Stimulated activated naive CD8-positive, alpha-beta T cell treated with anti-CD3 and anti-CD28 coated beads, Interleukin-15, amount 100 ng/mL, for 72 hours (primary cell): ENCODE measurements around the gene SH3RF3.
A peak's percentile ranks its signal among the peaks of the same experiment; 100 is the strongest.

ENCODE experiments used
- ATAC-seq: fragments of 150-1000 bp; cut with Tn5 transposase; 2 replicates; pipeline ENCODE4 v1.10.0; 2021; ENCODE audit warnings: mild to moderate bottlenecking, moderate library complexity
- DNase-seq, 2 donors: peaks; one replicate each; pipeline ENCODE4 v3.0.0; 2021 to 2022
- H3K27ac Mint-ChIP-seq, 2 donors: one replicate each; pipeline ENCODE4 v1.8.0; 2022; ENCODE audit warnings: mild to moderate bottlenecking in 2 of 2, mixed read lengths in 2 of 2, moderate library complexity in 2 of 2
- H3K27me3 Mint-ChIP-seq: one replicate; pipeline ENCODE4 v1.8.0; 2022; ENCODE audit warnings: mixed read lengths
- H3K4me1 Mint-ChIP-seq: one replicate; pipeline ENCODE4 v1.8.0; 2022; ENCODE audit warnings: mild to moderate bottlenecking, mixed read lengths
- H3K4me3 Mint-ChIP-seq, 2 donors: one replicate each; pipeline ENCODE4 v1.8.0; 2022; ENCODE audit warnings: mild to moderate bottlenecking in 2 of 2, mixed read lengths in 2 of 2, moderate library complexity in 1 of 2
- H3K9me3 Mint-ChIP-seq, 2 donors: one replicate each; pipeline ENCODE4 v1.8.0; 2022; ENCODE audit warnings: mixed read lengths in 2 of 2

The SH3RF3 gene

DNA sequence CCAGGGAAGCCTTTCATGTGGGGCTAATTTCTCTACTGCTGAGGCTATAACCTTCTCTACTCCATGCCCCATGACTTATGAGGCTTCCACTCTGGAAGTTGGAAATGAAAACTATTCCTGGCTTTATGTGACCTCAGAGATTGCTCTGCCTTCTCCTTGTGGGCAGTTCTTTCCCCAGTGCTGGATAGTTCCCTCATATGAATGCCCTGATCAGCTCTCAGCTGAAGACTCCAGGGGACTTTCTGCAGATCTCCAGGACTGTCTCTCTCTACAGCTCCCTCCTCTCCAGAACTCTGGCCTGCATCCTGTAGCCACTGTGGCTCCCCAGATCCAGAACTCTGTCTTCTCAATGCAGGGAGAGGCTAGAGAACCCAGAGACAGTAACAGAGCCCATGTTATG lies 249.7 kb downstream of the SH3RF3 start:
- no peaks in the 10 kb centered on the region for H3K9me3 Mint-ChIP-seq
- H3K4me3 Mint-ChIP-seq, result no peak overlapping the region
- no peaks in the 10 kb centered on the region for H3K4me1 Mint-ChIP-seq
- no peak for DNase-seq
- H3K27ac Mint-ChIP-seq, result no peak overlapping the region
- H3K27me3 Mint-ChIP-seq, result no peaks in the 10 kb centered on the region
- no peak for ATAC-seq

DNA sequence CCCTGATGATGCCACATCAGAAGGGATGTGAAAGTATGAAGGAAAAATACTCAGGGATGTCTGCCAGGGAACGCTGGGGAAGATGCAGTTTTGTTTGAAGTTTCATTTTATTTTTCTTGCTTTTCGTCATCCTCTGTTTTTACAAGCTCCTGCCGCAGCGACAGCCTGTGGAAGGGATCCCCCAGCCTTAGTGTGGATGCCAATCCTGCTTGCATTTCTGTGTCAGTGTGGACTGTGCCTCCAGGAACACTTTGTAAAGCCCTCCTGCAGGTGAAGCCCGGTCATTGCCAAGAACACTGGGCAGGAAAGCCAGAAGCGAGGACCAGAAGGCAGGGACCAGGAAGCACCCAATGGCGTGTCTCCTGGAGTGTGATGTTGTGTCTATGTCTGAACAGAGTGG lies 250.5 kb downstream of the SH3RF3 start:
- Mint-ChIP-seq H3K27ac (no peak overlapping the region), H3K4me1 (no peaks in the 10 kb centered on the region), H3K4me3 (no peak overlapping the region), H3K27me3 (no peaks in the 10 kb centered on the region), H3K9me3 (no peaks in the 10 kb centered on the region)
- ATAC-seq (no peak), DNase-seq (peak in 1 of 2 donors; percentile 1)

DNA sequence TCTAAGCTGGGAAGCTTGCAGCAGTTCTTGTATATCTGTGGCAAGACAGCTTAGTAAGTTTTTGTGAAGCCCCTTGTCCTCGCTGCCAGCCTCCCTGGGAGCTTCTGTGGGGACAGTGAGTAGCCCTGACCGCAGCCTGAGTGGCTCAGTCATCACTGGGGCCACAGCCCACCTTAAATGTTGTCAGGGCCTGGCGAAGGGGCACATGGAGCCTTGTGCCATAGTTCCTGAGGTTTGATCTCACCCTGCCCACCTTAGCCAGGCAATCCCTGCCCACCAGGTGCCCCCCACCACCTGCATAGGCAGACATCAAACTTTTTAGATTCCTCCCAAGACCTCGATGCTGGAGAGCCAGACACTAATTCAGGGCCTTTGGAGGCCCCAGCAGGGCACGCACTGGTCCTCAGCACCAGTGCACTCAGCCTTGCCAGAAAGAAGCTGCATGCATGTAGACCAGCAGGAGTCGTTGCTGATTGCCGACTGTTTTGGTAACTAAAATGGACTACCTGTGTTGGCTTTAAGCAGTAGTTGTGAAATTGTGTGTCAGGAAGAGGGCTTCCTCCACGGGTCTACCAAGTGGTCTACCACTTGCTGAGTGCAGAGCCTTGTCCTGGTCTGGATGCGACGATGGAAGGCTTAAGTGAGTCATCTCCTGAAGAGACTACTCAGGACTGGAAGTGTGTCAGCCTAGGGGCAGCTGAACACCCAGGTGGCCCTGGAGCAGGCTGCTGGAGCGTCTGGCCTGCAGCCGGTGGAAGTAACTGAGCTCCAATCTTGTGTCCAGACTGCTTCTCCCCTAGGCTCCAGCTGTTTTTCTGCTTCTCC lies 251.7 kb downstream of the SH3RF3 start:
- DNase-seq (peak in 1 of 2 donors; percentile 4), ATAC-seq (no peak)
- Mint-ChIP-seq H3K4me3 (no peak overlapping the region), H3K27me3 (no peaks in the 10 kb centered on the region), H3K4me1 (no peaks in the 10 kb centered on the region), H3K27ac (peak overlapping the region in 1 of 2 donors; percentile 69), H3K9me3 (no peaks in the 10 kb centered on the region)

DNA sequence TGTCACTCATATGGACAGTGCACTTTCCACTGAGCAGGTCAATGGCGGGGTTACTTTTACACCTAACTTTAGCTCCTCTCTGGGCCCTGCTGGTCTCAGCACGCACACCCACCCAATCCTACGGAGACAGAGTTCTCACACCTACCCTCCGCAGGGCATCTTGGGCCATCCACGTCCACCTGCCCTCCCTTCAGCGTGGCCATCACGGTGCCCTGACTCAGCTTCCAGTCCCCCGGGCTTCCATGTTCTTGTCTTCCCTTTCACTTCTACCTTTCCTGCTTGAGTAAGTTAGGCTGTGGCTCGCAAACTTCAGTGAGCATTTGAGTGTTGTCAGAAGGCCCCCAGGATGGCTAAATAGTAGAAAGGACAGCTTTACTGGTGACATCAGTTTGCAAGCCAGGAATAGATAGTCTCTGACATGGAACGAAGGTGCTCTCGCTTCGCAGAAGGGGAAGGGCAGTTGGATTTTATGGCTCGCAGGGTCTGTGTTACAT lies 252.4 kb downstream of the SH3RF3 start:
- Mint-ChIP-seq H3K4me3 (no peak overlapping the region), H3K9me3 (no peaks in the 10 kb centered on the region), H3K4me1 (no peaks in the 10 kb centered on the region), H3K27me3 (no peaks in the 10 kb centered on the region), H3K27ac (no peak overlapping the region)
- ATAC-seq, result no peak
- peak in 1 of 2 donors; percentile 2 for DNase-seq

DNA sequence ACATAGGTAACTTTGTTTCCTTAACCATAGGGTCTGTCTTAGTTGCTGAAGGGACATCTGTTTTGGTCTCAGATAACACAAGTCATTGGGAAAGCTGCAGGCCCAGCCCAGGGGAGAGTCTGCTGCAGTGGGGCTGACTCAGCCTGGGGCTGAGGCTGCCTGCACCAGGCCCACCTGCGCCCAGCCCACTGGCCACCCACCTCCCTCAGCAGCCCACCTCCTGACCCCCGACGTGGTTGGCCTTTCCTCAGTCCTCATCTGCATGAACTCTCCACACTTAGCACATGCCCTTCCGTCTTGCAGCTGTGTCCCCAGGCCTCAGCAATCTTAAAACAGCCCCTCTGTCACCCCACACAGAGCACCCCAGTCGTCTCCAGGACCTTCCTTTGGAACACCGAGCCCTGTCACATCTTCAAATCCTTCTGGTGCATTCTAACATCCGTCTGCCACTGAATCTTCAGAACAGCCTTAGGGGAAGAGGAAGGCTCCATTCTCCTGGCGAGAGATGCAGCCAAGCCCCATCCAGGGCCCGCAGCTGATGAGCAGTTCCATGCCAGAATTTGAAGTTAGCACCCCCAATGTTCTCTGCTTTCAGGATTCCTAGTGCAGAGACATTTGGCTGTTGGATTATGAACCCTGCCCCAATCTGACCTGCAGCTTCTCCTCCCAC lies 253.4 kb downstream of the SH3RF3 start:
- H3K27me3 Mint-ChIP-seq, result no peaks in the 10 kb centered on the region
- no peak for ATAC-seq
- no peaks in the 10 kb centered on the region for H3K9me3 Mint-ChIP-seq
- no peak overlapping the region for H3K4me3 Mint-ChIP-seq
- no peak overlapping the region for H3K27ac Mint-ChIP-seq
- peak in 1 of 2 donors; percentile 6 for DNase-seq
- H3K4me1 Mint-ChIP-seq, result no peaks in the 10 kb centered on the region

DNA sequence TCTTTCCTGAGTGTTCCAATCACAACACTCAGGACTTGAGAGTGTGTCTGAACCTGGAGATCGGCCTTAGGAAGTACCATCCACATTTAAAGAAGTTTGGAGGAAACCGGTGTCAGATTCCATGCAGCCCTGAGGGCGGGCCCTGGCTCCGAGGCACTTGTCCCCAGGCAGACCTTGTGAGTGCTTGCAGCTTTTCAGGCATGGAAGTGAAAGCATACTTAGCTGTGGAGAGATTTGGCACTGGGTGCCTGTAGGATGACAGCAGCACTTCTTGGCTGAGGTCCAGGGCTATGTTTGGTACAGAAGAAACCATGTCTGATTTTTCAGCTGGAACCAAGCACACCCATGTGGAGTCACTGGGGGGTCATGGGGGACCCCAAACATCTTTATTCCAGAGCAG lies 253.9 kb downstream of the SH3RF3 start:
- DNase-seq (no peak), ATAC-seq (no peak)
- H3K27me3 Mint-ChIP-seq, result no peaks in the 10 kb centered on the region

DNA sequence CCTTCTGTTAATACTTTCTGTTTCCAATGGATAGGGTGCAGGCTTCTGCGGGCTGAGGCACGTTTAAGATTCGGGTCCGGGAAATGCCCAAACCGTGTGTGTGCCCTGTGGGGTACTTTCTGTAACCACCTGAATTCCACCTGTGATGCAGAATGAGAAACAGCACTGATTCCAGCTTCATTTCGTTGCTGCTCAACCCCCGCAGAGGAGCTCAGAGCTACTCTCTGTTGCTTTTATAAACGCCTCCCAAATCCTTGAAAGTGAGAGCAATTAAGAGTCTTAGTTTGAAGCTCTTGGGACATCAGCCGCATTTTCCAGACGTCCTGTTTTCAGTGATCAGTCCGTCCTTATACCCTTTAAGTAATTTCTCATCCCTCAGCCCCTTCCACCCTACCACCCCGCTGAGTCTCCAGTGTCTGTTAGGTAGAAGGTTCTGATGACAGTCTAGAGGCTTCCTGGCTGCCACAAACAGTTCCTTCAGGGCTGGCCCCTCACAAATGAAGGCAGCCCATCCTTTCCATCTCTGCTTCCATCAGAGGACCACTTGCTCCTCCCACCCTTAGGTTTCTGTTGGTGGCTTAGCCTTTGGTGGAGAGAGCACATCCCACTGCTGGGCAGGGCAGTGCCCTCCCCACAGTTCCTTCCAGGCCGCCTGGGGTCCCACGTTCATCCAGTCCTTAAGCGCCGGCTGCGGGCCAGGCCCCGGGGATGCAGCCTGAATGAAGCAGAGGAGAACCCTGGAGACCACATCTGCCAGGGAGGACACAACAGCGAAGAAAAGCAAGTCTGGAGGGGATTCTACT lies 254.7 kb downstream of the SH3RF3 start:
- no peaks in the 10 kb centered on the region for H3K27me3 Mint-ChIP-seq
- DNase-seq (no peak), ATAC-seq (no peak)
- no peak overlapping the region for H3K27ac Mint-ChIP-seq
- no peak overlapping the region for H3K4me3 Mint-ChIP-seq
- no peaks in the 10 kb centered on the region for H3K9me3 Mint-ChIP-seq
- no peaks in the 10 kb centered on the region for H3K4me1 Mint-ChIP-seq

More for the DNA sequence above, 253.9 kb downstream of the SH3RF3 start:
- Mint-ChIP-seq H3K4me3 (no peak overlapping the region), H3K9me3 (no peaks in the 10 kb centered on the region), H3K4me1 (no peaks in the 10 kb centered on the region), H3K27ac (no peak overlapping the region)

DNA sequence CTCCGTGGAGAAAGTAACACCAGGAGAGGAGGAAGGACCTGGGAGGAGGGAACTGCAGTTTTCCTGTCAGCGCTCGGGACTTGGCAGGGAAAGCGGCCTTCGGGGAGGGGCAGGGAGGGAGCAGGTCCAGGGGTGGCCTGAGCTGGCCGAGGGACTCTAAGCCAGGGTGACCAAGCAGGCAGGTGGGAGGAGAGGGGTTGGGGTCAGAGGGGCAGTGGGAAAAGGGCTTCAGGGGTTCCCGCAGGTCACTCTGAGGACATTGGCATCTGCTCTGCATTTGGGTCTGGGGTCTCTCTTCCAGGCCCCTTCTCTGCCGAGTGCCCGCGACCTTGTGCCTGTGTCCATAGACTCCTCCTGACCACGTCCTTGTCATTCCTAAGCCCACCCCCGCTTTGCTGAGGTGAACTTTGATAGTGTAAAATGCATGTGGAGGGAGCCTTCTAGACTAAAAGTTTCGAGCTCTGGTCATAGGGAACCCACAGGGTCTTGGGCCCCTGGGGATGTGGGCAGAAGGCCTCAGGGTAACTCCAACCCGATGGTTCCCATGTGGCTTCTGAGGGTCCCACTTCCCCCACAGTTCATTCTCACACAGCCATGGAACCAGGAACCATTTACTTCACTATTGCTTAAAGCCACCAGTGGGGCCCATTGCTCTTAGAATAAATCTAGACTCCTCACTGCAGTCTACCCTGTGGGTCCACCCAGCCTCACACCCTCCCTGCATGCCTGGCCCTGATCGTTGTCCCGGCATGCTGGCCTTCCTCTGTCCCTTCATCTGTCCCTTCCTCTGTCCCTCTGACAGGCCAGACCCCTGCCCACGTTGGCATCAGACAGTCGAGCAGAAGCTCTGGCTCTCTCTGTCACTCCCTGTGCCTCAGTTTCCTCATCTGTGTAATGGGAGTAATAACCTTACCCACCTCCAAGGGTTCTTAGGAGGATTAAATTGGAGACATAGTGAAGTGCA lies 255.6 kb downstream of the SH3RF3 start:
- no peaks in the 10 kb centered on the region for H3K9me3 Mint-ChIP-seq
- DNase-seq (no peak), ATAC-seq (peak; percentile 10)
- peak overlapping the region in 1 of 2 donors; percentile 1 for H3K27ac Mint-ChIP-seq
- no peaks in the 10 kb centered on the region for H3K4me1 Mint-ChIP-seq
- H3K4me3 Mint-ChIP-seq, result no peak overlapping the region
- H3K27me3 Mint-ChIP-seq, result no peaks in the 10 kb centered on the region

DNA sequence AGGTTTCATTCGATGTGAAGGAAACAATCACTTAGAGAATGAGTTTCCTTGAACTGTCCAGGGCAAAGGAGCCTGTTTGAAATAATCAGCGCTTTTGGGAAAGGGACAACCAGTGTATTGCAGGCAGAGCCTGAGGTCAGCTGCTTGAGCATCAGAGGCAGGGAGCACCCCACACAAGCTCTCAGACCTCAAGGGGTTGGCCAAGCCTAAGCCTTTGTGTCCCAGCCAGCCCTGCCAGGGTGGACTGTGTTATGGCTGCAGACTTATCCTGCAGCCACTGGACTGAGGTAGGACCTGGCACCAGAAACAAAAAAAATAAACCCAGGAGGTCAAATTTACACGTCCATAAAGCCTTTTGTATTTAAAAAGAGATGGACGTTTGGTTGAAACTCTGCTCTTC lies 256.5 kb downstream of the SH3RF3 start:
- DNase-seq (no peak), ATAC-seq (no peak)
- Mint-ChIP-seq H3K4me3 (no peak overlapping the region), H3K9me3 (no peaks in the 10 kb centered on the region), H3K27me3 (no peaks in the 10 kb centered on the region), H3K4me1 (no peaks in the 10 kb centered on the region), H3K27ac (no peak overlapping the region)

DNA sequence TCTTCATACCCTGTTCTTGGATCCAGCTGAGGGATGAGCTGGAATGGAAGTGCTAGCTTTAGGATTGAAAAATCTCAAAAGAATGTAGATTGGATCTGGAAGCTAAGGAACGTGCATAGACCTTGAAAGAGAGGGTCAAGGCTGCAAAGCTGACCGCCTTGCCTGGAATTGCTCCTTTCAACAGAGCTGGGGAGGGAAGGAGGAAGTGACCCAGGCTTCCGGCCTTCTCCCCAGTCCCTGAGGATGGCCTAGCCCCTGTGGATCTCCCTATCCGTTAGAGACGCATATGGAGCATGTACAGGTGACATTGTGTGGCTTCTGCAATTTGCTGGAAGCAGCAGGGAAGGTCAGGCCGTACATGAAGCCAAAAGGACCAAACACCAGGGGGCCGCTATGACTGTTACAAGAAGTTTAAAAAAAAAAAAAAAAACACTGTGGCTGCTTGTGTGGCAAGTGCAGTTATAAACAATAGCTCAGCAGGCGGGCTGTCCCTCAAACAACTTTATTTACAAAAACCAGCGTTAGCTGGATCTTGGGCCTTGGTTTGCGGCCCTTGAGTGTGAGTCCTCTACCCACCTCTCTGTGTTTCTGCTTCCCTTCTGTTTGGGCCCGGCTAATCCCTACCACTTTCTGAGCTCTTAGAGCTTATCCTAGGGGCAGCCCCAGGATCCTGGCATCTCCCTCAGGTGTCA lies 257.1 kb downstream of the SH3RF3 start:
- H3K27ac Mint-ChIP-seq, result peak overlapping the region in 1 of 2 donors; percentile 61
- no peaks in the 10 kb centered on the region for H3K4me1 Mint-ChIP-seq
- no peak for DNase-seq
- H3K4me3 Mint-ChIP-seq, result no peak overlapping the region
- no peak for ATAC-seq
- H3K9me3 Mint-ChIP-seq, result no peaks in the 10 kb centered on the region
- no peaks in the 10 kb centered on the region for H3K27me3 Mint-ChIP-seq

DNA sequence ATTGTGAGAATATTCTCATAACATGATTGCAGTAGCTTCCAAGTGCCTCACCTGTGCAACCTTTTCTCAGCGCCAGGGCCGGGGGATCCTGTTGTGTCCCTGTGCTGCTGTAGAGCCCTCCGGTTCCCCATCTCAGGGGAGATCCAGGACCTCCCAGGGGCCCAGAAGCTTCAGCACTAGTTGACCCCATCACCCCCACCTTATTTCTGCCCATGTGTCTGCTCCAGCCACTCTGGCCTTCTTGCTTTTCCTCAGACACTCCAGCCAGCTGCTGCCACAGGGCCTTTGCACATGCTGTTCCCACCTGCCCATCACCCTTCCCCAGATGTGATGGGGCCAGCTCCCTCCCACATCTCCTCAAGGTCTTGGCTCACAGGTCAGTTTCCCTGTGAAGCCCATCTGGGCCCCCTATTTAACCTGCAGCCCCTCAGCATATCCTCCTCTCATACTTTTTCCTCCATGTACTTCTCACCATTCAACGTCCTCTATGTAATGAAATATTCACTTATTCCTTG lies 258.3 kb downstream of the SH3RF3 start:
- Mint-ChIP-seq H3K4me1 (no peaks in the 10 kb centered on the region), H3K9me3 (no peaks in the 10 kb centered on the region), H3K27ac (no peak overlapping the region), H3K4me3 (no peak overlapping the region), H3K27me3 (no peaks in the 10 kb centered on the region)
- ATAC-seq, result no peak
- no peak for DNase-seq

DNA sequence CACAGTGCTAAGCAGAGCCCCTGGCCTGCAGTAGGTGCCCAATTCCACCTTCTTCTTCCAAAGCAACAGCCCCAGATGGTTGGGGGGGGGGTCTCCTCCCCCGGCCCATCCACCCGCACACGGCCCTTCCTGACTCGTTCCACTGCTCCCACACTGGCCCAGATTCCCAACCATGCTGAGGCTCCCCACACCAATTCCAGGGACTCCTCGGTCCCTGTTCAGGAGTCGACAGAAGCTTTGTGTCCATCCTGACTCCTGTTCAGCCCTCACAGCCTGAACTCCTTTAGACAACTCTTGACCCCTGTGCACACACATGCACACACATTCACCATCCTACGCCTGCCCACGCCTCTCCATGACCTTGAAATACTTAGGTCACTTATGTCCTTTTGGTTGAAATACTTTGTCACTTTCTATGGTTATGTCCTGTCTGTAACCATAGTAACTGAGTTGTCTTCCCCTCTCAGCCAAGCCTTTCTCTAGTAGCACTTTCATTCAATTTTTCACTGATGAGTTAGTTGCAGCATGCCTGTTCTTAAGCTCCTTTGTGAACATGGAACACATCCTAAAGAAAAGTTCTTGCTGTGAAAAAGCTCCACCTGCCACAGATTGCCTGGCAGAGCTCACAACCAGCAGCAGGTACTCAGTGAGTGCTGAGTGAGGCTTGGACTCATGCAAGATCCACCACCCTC lies 258.9 kb downstream of the SH3RF3 start:
- no peaks in the 10 kb centered on the region for H3K27me3 Mint-ChIP-seq
- no peaks in the 10 kb centered on the region for H3K9me3 Mint-ChIP-seq
- DNase-seq, result no peak
- no peaks in the 10 kb centered on the region for H3K4me1 Mint-ChIP-seq
- H3K4me3 Mint-ChIP-seq, result no peak overlapping the region
- H3K27ac Mint-ChIP-seq, result peak overlapping the region in 1 of 2 donors; percentile 1
- ATAC-seq, result no peak

DNA sequence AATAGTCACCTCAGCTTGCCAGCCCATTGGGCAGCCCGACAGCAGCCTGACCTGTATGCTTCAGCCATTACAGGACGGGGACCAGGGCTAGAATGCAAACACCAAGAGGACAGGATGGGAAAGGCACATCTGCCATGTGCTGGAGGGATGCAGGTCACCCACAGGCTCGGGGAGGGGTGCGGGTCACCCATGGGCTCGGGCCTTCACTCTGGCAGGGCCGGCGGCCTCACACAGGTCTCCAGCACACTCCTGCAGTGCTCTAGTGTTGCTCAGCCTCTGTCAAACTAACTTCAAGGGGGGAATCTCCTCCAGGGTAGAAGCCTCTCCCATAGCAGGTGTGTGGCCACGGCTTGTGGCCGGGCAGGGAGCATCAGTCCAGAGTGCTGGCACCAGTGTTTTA lies 262.2 kb downstream of the SH3RF3 start:
- Mint-ChIP-seq H3K4me1 (peaks cover 10% of the 10 kb centered on the region), H3K9me3 (no peaks in the 10 kb centered on the region), H3K4me3 (no peak overlapping the region), H3K27me3 (no peaks in the 10 kb centered on the region), H3K27ac (no peak overlapping the region)
- ATAC-seq (no peak), DNase-seq (no peak)

DNA sequence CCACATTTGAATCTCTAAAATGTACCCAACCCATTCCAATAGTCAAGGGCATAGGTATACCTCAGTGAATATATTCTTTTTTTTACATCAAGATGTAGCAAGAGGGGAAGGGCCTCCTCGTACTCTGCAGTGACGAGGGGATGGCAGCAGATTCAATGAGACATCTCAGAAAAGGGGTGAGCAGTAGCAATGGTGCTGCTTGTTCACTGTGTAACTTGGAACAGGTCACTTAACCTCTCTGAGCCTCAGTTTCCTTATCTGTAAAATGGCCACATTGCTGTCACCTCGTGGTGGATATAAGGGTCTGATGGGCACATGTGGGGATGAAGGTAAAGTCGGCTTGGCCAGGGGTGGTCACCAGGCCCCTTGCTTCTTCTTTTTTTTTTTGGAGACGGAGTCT lies 263.1 kb downstream of the SH3RF3 start:
- no peak for DNase-seq
- Mint-ChIP-seq H3K27me3 (no peaks in the 10 kb centered on the region), H3K9me3 (no peaks in the 10 kb centered on the region), H3K27ac (no peak overlapping the region), H3K4me3 (no peak overlapping the region), H3K4me1 (peaks cover 19% of the 10 kb centered on the region)
- no peak for ATAC-seq
